ENCODE data around the gene CYP27A1. TPM values are rescaled to one million over a fixed set of nuclear protein-coding genes. Genes with fewer than 3 reads are reported as not detected.

CYP27A1 gene
- total RNA-seq, 6 experiments from 2014 or later, result 209 to 463 (median 238) TPM

GRCh38 chr2:218736531-218736930 is 45.4 kb upstream of the CYP27A1 start:
- no peak overlapping the region for H3K27ac ChIP-seq
- peaks cover 0 to 6% (median 2%) of the 10 kb centered on the region in 4 donors for H3K36me3 ChIP-seq
- H3K4me1 ChIP-seq, result peaks cover under 1 to 30% (median 16%) of the 10 kb centered on the region in 4 donors
- intact Hi-C loops (cut with DNase I), result no loop called here
- no peaks in the 10 kb centered on the region for H3K9me3 ChIP-seq
- ATAC-seq (no peak), DNase-seq (no peak)
- no peak overlapping the region for H3K4me3 ChIP-seq
- no peak for TF ChIP-seq CTCF (IDR thresholded peaks at IDR 0.05)
- TF ChIP-seq POLR2A (IDR thresholded peaks at IDR 0.05), result no peak
- H3K27me3 ChIP-seq, result no peaks in the 10 kb centered on the region
- WGBS (ENCODE audit: insufficient coverage, low coverage, low lambda C conversion rate, missing lambda C conversion rate), result 60% methylated on average over 1 of the region's 2 CpGs

GRCh38 chr2:218743068-218743467 is 38.9 kb upstream of the CYP27A1 start:
- Histone ChIP-seq H3K4me1 (peaks cover 0 to 20% (median 0%) of the 10 kb centered on the region in 4 donors), H3K27me3 (no peaks in the 10 kb centered on the region), H3K27ac (no peak overlapping the region), H3K9me3 (no peaks in the 10 kb centered on the region), H3K36me3 (peaks cover 0 to 10% (median under 1%) of the 10 kb centered on the region in 4 donors), H3K4me3 (no peak overlapping the region)
- TF ChIP-seq CTCF (IDR thresholded peaks at IDR 0.05) (no peak), POLR2A (IDR thresholded peaks at IDR 0.05) (no peak)
- intact Hi-C loops (cut with DNase I), result no loop called here
- ATAC-seq, result no peak
- 75% methylated on average over 6 of the region's 6 CpGs for WGBS (ENCODE audit: insufficient coverage, low coverage, low lambda C conversion rate, missing lambda C conversion rate)
- no peak for DNase-seq

- intact Hi-C loops (cut with DNase I), result no loop called here
- H3K36me3 ChIP-seq, result peaks cover 0 to 9% (median 3%) of the 10 kb centered on the region in 4 donors
- WGBS (ENCODE audit: insufficient coverage, low coverage, low lambda C conversion rate, missing lambda C conversion rate), result 53% methylated on average over 3 of the region's 3 CpGs
- ATAC-seq (peak in 2 of 4 donors; percentile 22), DNase-seq (no peak)
- peak overlapping the region in 1 of 3 donors; percentile 39 for H3K27ac ChIP-seq
- no peak overlapping the region for H3K4me3 ChIP-seq
- no peaks in the 10 kb centered on the region for H3K27me3 ChIP-seq
- no peak for TF ChIP-seq POLR2A (IDR thresholded peaks at IDR 0.05)
- TF ChIP-seq CTCF (IDR thresholded peaks at IDR 0.05), result no peak
- H3K4me1 ChIP-seq, result peaks cover 0 to 25% (median 0%) of the 10 kb centered on the region in 4 donors
- H3K9me3 ChIP-seq, result no peaks in the 10 kb centered on the region
Observed at GRCh38 chr2:218744615-218745014, 37.3 kb upstream of the CYP27A1 start.

GRCh38 chr2:218745160-218745558 is 36.8 kb upstream of the CYP27A1 start:
- DNase-seq (no peak), ATAC-seq (peak; percentile 70 to 92 (median 78))
- TF ChIP-seq CTCF (IDR thresholded peaks at IDR 0.05), result no peak
- TF ChIP-seq POLR2A (IDR thresholded peaks at IDR 0.05), result no peak
- WGBS (ENCODE audit: insufficient coverage, low coverage, low lambda C conversion rate, missing lambda C conversion rate), result 93% methylated on average over 3 of the region's 5 CpGs
- H3K4me3 ChIP-seq, result no peak overlapping the region
- H3K36me3 ChIP-seq, result peaks cover 0 to 13% (median 3%) of the 10 kb centered on the region in 4 donors
- H3K9me3 ChIP-seq, result no peaks in the 10 kb centered on the region
- H3K4me1 ChIP-seq, result peaks cover 0 to 25% (median 0%) of the 10 kb centered on the region in 4 donors
- intact Hi-C loops (cut with DNase I), result no loop called here
- peak overlapping the region in 1 of 3 donors; percentile 39 for H3K27ac ChIP-seq
- no peaks in the 10 kb centered on the region for H3K27me3 ChIP-seq
